CD4-positive, alpha-beta T cell treated with Interleukin-6 for 4 hours (primary cell): ENCODE results near the gene UGT1A8.
A peak's percentile ranks its signal among the peaks of the same experiment; 100 is the strongest.
"Not testable (repeated sequence)": the region's sequence is repeated elsewhere in the genome, so short reads cannot be mapped to it uniquely, and the experiment has no call there.

Source experiments
- DNase-seq: peaks from one replicate; pipeline ENCODE4 v3.0.0-alpha.2; 2020; ENCODE audit warnings: mixed read lengths

Gene UGT1A8

GRCh38 chr2:233689031-233689430 lies 71.6 kb downstream of the UGT1A8 start:
- DNase-seq: no peak

DNA sequence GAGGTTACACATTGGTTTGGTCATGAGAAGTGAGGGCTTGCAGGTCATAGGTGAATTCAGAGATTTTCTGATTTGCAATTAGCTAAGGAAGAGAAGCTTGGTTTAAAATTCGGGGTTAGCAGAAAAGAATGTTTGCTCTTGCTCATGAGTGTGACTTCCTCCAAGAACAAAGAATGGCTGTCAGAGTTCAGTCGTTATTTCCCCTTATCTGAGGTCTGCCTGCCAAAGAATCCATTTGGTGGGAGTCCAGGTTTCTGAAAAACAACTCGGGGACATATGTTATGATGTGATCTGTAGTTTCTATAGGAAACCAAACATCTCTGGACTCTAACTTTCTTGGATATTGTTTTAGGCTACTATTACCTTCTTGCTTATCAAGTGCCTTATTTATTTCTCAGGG lies 72.1 kb downstream of the UGT1A8 start:
- DNase-seq: no peak

DNA sequence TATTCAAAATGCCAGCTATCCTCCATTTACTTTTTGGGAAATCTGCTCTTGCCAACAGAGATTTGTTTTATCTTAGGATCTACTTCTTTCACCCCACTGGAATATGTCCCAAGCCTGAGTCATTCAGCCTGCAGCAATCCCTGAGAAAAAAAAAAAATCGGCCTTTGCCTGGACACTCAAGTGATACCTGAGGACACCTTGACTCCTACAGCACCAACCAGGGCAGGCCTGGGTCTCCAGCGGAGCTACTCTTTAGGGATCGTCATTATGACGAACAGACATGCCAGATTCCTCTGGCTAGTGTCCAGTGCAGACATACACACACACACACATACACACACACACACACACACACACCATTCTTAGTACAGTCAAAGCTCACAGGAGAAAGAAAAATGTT lies 73.0 kb downstream of the UGT1A8 start:
- DNase-seq: no peak

DNA sequence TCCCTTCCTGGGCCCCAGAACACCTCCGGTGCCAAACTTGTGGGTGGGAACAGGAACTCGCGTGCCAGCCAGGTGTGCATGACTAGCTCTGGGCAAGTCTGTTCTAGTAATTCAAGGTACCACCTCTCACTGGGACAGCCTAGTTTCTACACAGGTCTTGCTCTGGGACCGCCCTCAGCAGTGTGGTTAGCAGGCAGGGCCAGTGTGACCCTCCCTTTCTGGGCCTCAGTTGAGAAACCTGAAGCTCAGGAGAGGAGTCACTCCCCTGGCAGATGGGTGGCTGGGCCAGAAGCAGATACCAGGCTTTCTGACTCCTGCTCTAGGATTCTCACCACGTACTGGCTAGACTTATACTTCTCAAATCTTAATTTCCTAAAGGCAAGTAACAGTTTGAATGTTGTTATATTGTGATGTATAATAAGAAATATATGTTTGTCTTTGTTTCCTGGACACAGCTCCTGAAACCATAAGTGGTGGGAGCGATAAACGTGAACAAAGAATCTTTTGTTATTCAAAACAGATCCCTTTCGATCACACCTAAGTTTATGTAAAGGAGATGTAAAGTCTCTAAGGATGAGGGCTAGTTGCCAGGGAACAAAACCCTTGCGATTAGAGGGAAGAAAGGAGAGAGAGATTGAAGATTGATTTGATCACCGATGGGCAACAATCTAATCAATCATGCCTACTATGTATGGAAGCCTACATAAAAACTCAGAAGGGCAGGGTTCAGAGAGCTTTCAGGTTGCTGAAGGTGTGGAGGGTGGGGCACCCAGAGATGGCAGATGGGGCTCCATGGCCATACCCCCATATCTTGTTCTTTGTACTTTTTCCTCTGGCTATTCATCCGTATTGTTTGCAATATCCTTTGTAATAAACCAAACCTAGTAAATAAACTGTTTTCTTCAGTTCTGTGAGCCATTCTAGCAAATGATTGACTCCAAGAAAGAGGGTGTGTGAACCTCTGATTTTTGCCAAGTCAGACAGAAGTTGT lies 74.3 kb downstream of the UGT1A8 start:
- DNase-seq: no peak

GRCh38 chr2:233692648-233693047 lies 75.2 kb downstream of the UGT1A8 start, which contains the start of gene UGT1A6:
TSS of gene UGT1A6 (plus strand) at chr2:233692890. CDS start at chr2:233693005, 115 bp downstream.
- no peak for DNase-seq

DNA sequence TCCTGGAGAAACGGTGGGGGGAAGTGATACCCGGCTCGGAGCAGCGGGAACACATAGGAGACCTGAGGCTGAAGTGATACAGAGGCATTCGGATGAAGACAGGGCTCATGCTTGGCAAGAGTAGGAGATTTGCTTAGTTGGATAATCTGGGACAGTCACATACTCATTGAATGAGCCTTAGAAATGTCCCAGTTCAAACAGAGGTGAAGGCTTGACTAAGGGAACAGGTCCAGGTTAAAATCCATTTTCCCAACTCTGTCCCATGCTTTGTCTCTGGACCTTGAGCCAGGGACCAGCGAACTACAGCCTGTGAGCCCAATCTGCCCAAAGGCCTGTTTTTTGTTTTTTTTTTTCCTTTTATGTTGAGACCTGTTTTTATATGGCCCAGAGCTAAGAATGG lies 76.5 kb downstream of the UGT1A8 start:
- DNase-seq: no peak

DNA sequence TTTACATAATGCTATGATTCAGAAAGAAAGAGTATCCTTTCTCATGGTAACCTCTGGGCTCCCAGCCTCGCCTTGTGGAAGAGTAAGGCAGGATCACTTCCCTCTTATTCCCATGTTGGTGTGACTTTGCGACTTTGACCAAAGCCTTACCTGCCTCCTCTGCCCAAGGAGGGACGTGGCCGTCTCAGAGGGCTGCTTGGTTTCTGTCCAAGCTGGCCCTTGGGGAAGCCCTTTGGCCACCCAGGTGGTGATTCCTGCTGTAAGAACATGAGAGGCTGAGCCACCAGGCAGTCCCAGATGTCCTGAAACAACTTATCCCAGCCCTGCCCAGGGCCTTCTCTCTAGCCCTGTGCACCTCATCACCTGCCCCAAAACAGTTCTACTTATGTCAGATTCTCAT lies 81.3 kb downstream of the UGT1A8 start:
- no peak for DNase-seq

DNA sequence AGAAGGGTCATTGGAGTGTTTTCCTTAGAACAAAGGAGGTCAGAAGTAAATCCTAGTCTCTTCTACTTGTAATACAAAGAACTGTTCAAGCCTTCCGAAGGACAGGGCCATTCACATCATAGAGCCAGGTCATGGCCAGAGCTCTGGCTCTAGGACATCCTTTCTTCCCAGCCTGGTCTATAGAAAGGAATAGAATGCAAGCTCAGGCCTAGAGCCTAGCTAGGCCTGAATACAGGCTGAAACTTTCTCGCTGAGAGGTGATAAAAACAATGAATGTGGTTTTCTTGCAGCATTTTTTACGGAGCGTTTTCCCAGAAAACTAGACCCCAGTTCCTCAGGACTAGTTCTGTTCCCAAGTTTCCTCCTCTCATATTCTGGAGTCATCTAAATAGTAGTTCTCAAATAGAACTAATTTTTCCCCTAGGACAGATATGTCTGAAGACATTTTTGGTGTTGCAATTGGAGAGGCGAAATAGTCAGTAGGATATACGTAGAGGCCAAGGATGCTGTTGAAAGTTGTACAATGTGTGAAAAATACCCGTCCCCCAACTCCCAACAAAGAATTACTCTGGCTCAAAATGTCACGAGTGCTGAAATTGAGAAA lies 82.1 kb downstream of the UGT1A8 start:
- no peak for DNase-seq

- DNase-seq: no peak
Observed at GRCh38 chr2:233700028-233700635, 82.7 kb downstream of the UGT1A8 start.

DNA sequence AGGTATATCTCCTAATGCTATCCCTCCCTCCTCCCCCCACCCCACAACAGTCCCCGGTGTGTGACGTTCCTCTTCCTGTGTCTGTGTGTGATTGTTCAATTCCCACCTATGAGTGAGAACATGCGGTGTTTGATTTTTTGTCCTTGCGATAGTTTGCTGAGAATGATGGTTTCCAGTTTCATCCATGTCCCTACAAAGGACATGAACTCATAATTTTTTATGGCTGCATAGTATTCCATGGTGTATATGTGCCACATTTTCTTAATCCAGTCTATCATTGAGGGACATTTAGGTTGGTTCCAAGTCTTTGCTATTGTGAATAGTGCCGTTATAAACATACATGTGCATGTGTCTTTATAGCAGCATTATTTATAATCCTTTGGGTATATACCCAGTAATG lies 83.4 kb downstream of the UGT1A8 start:
- not testable (repeated sequence) for DNase-seq

- DNase-seq: no peak
Observed at GRCh38 chr2:233702238-233702637, 84.8 kb downstream of the UGT1A8 start.

- DNase-seq: no peak
Observed at GRCh38 chr2:233705911-233706506, 88.6 kb downstream of the UGT1A8 start.

- no peak for DNase-seq
Observed at GRCh38 chr2:233706720-233707119, 89.3 kb downstream of the UGT1A8 start.

GRCh38 chr2:233707940-233708644 lies 90.7 kb downstream of the UGT1A8 start:
- DNase-seq: no peak

GRCh38 chr2:233708942-233709341 lies 91.5 kb downstream of the UGT1A8 start:
- DNase-seq: no peak

GRCh38 chr2:233711312-233712008 lies 94.0 kb downstream of the UGT1A8 start:
- DNase-seq: peak; percentile 66

GRCh38 chr2:233712611-233713261 lies 95.3 kb downstream of the UGT1A8 start, which contains the start of gene UGT1A5:
TSS of gene UGT1A5 (plus strand) at chr2:233712907. CDS start at chr2:233712992, 85 bp downstream.
- DNase-seq: no peak

- DNase-seq: no peak
Observed at GRCh38 chr2:233713262-233713615, 95.8 kb downstream of the UGT1A8 start.

GRCh38 chr2:233714121-233714520 lies 96.7 kb downstream of the UGT1A8 start:
- DNase-seq: no peak

GRCh38 chr2:233718552-233718951 lies 101.1 kb downstream of the UGT1A8 start, which contains the start of gene UGT1A4:
TSS of gene UGT1A4 (plus strand) at chr2:233718736. CDS start at chr2:233718821, 85 bp downstream.
- DNase-seq: no peak

- no peak for DNase-seq
Observed at GRCh38 chr2:233728723-233729301, 111.4 kb downstream of the UGT1A8 start, which contains the start of gene UGT1A3. TSS of gene UGT1A3 (plus strand) at chr2:233729042. CDS start at chr2:233729127, 85 bp downstream.
